Fibroblast of lung (primary cell): ENCODE measurements around the gene CFB. TPM values are rescaled to one million over a fixed set of nuclear protein-coding genes. Genes with fewer than 3 reads are reported as not detected.

Source experiments
- DNase-seq, 2 donors: peaks; one replicate each; pipeline versions ENCODE4 v3.0.0 to v3.0.0-alpha.2; 2010; ENCODE audit warnings: low read depth in 2 of 2
- H2AFZ ChIP-seq: 2 replicates; pipeline ENCODE4 v1.5.1; 2012; ENCODE audit warnings: low read length, control low read depth, inconsistent platforms
- H3K27ac ChIP-seq: 2 replicates; pipeline ENCODE4 v1.5.1; 2011; ENCODE audit warnings: low read length, control low read depth; ENCODE audit not compliant: insufficient read depth
- H3K27me3 ChIP-seq: 2 replicates; pipeline ENCODE4 v1.5.1; 2011; ENCODE audit warnings: mild to moderate bottlenecking, low read length; ENCODE audit not compliant: control insufficient read depth, insufficient read depth
- H3K36me3 ChIP-seq: 2 replicates; pipeline ENCODE4 v1.5.1; 2011; ENCODE audit warnings: low read length; ENCODE audit not compliant: control insufficient read depth, insufficient read depth
- H3K4me1 ChIP-seq: 2 replicates; pipeline ENCODE4 v1.5.1; 2011; ENCODE audit warnings: low read length; ENCODE audit not compliant: control insufficient read depth, insufficient read depth; ENCODE audit errors: extremely low read depth
- H3K4me2 ChIP-seq: 2 replicates; pipeline ENCODE4 v1.5.1; 2011; ENCODE audit warnings: low read length, control low read depth; ENCODE audit not compliant: insufficient read depth; ENCODE audit errors: extremely low read depth
- H3K4me3 ChIP-seq, 4 experiments: fragments of 200-600 bp in 1 of 4; sonication (generic) in 1 of 4; replicated peaks in 1 of 4; 2 replicates each; pipeline ENCODE4 v1.5.1; 2011 to 2016; ENCODE audit warnings: low read length in 4 of 4, low read depth in 3 of 4, mild to moderate bottlenecking in 3 of 4, control low read depth in 2 of 4, inconsistent platforms in 1 of 4, mixed read lengths in 1 of 4; ENCODE audit not compliant: insufficient read depth in 1 of 4; ENCODE audit errors: control extremely low read depth in 1 of 4
- H3K79me2 ChIP-seq: 2 replicates; pipeline ENCODE4 v1.5.1; 2012; ENCODE audit warnings: mild to moderate bottlenecking, low read length, inconsistent platforms; ENCODE audit not compliant: control insufficient read depth, insufficient read depth
- H3K9ac ChIP-seq: 2 replicates; pipeline ENCODE4 v1.5.1; 2011; ENCODE audit warnings: mild to moderate bottlenecking, low read length, control low read depth; ENCODE audit not compliant: insufficient read depth
- H3K9me3 ChIP-seq: 2 replicates; pipeline ENCODE4 v1.5.1; 2012; ENCODE audit warnings: low read depth, low read length; ENCODE audit not compliant: control insufficient read depth, insufficient read depth
- H4K20me1 ChIP-seq: 2 replicates; pipeline ENCODE4 v1.5.1; 2011; ENCODE audit warnings: low read length; ENCODE audit not compliant: control insufficient read depth, insufficient read depth; ENCODE audit errors: extremely low read depth
- EZH2 ChIP-seq: IDR thresholded peaks from 2 replicates; pipeline ENCODE4 v1.5.1; 2012; ENCODE audit warnings: low read length, control low read depth, mild to moderate bottlenecking; ENCODE audit errors: missing control alignments
- polyA plus RNA-seq, 2 donors: library from polyadenylated mRNA; depleted of rRNA in 1 of 2; stranded (reverse) in 1 of 2; unstranded in 1 of 2; fragments of >200 nt; gene quantifications; 2 replicates each; pipeline ENCODE4 v1.2.1, GENCODE V29; 2011 to 2012; ENCODE audit warnings: missing spikeins in 1 of 2
- total RNA-seq: library from RNA; depleted of rRNA; stranded (reverse); fragments of >200 nt; gene quantifications from 2 replicates; pipeline ENCODE4 v1.2.1, GENCODE V29; 2014
- TF ChIP-seq, protein P1 (sequence below), 2 donors: IDR thresholded peaks in 1 of 2; conservative IDR thresholded peaks in 1 of 2; 1 replicate in 1 of 2; 2 replicates in 1 of 2; pipeline ENCODE4 v1.5.1; 2011 to 2012; ENCODE audit warnings: low read length in 2 of 2, control low read depth in 1 of 2, inconsistent platforms in 1 of 2, low read depth in 1 of 2, mild to moderate bottlenecking in 1 of 2

Gene CFB
- total and polyA plus RNA-seq, 2 donors (not counting 1 experiment from before 2014, with no cell fraction given) = 21.7 to 62.9 TPM

DNA sequence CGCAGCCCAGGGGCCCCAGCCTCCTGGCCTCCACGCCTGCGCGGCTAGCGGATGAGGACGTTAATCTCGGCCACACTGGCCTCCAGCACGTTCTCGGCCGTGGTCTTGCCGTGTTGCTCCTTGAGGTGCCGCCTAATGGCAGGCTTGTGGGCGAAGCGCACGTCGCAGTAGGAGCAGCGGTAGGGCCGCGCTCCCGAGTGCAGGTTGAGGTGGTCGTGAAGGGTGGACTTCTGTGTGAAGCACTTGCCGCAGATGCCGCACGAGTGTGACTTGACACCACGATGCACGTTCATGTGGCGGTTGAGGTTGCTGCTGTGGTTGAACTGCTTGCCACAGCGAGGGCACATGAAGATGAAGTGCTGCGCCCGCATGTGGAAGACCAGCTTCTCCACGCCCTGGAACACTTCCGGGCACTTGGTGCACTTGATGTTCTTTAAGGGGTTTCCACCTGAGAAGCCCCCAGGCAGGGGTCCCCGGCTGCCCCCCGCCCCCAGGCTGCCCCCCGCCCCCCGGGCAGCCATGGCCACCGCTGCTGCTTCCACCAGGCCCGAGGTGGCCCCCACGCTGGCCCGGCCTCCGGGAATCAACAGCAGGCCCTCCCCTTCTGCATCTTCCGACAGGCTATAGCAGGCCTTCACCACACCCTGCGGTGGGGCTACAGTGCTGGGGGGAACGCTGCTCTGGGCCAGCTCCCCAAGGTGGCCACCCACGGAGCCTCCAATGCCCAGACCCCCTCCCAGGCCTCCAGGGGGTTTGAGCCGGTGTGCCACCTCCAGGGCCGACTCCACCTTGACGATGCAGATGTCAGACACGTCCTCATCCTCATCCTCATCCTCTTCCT lies 45.8 kb upstream of the CFB start:
- Histone ChIP-seq H4K20me1 (no peaks in the 10 kb centered on the region), H3K9ac (no peak overlapping the region), H3K27ac (no peak overlapping the region), H3K4me3 (no peak overlapping the region), H3K9me3 (no peaks in the 10 kb centered on the region), H3K4me2 (no peak overlapping the region), H3K36me3 (peaks cover 1% of the 10 kb centered on the region), H3K27me3 (no peaks in the 10 kb centered on the region), H2AFZ (no peak overlapping the region), H3K4me1 (peaks cover 13% of the 10 kb centered on the region), H3K79me2 (peaks cover 9% of the 10 kb centered on the region)
- DNase-seq = no peak
- no peak for TF ChIP-seq EZH2
- TF ChIP-seq, protein P1, sequence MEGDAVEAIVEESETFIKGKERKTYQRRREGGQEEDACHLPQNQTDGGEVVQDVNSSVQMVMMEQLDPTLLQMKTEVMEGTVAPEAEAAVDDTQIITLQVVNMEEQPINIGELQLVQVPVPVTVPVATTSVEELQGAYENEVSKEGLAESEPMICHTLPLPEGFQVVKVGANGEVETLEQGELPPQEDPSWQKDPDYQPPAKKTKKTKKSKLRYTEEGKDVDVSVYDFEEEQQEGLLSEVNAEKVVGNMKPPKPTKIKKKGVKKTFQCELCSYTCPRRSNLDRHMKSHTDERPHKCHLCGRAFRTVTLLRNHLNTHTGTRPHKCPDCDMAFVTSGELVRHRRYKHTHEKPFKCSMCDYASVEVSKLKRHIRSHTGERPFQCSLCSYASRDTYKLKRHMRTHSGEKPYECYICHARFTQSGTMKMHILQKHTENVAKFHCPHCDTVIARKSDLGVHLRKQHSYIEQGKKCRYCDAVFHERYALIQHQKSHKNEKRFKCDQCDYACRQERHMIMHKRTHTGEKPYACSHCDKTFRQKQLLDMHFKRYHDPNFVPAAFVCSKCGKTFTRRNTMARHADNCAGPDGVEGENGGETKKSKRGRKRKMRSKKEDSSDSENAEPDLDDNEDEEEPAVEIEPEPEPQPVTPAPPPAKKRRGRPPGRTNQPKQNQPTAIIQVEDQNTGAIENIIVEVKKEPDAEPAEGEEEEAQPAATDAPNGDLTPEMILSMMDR (conservative IDR thresholded peaks at IDR 0.05 in 1 of 2, IDR thresholded peaks at IDR 0.05 in 1 of 2; ENCODE audit: low read depth in 1 of 2, low read length in 2 of 2) = no peak

DNA sequence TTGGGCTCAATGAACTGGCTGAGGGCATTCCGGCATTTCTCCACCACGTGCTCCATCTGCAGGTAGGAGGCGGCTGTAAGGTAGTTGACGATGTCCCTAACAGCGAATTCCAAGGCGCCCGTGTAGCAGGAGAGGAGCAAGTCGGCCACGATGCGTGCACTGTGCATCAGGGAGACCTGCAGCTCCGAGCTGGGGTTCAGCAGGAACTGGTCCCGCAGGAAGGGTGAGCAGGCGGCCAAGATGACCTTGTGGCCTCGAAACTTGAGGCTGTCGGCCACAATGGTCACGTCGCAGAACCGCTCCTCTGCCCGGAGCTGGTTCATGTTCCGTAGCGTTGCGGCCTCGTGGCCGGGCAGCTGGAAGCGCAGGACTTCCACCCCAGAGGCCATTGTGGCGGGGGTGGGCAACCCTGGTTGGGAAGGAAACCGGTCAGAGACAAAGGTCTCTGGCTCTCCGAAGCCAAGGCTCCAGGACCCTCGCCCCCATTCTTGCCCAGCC lies 44.9 kb upstream of the CFB start:
- Histone ChIP-seq H3K9me3 (no peaks in the 10 kb centered on the region), H3K27me3 (no peaks in the 10 kb centered on the region), H3K4me3 (peak overlapping the region; percentile 41 to 68 (median 56)), H4K20me1 (no peaks in the 10 kb centered on the region), H2AFZ (no peak overlapping the region), H3K4me1 (peaks cover 12% of the 10 kb centered on the region), H3K36me3 (peaks cover 1% of the 10 kb centered on the region), H3K79me2 (peaks cover 9% of the 10 kb centered on the region), H3K27ac (no peak overlapping the region), H3K9ac (peak overlapping the region; percentile 8), H3K4me2 (peak overlapping the region; percentile 69)
- TF ChIP-seq, protein P1 (conservative IDR thresholded peaks at IDR 0.05 in 1 of 2, IDR thresholded peaks at IDR 0.05 in 1 of 2; ENCODE audit: low read depth in 1 of 2, low read length in 2 of 2) = no peak
- no peak for TF ChIP-seq EZH2
- no peak for DNase-seq

DNA sequence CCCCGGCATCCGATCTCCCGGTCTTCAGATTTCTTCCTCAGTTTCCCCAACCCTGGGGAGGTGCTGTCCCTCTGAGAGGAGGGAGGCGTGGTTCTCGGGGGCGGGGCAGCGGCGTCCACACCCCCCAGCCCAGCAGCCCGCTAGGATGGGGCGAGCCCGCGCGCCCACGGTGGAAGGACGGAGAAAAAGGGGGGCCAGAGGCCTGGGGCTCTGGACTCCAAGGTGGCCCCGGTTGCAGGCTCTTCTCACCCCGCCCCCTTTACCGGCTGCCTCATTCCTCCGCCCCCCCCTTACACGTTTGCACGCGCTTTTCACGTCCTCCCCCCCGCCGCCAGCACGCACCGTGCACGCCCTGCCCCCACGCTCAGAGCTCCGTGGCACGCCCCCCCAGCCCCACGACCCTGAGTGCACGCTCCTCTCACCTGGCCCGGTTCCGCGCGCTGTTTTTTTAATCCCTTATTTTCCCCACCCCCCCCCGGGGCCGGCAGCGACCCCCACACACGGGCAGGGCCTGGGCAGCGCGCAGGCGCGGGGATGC lies 44.4 kb upstream of the CFB start:
- no peak overlapping the region for H2AFZ ChIP-seq
- peaks cover 1% of the 10 kb centered on the region for H3K36me3 ChIP-seq
- H3K27me3 ChIP-seq = no peaks in the 10 kb centered on the region
- H3K4me3 ChIP-seq = peak overlapping the region; percentile 41 to 68 (median 56)
- no peaks in the 10 kb centered on the region for H3K9me3 ChIP-seq
- peaks cover 9% of the 10 kb centered on the region for H3K79me2 ChIP-seq
- peak overlapping the region; percentile 69 for H3K4me2 ChIP-seq
- H3K4me1 ChIP-seq = peaks cover 11% of the 10 kb centered on the region
- no peaks in the 10 kb centered on the region for H4K20me1 ChIP-seq
- peak overlapping the region; percentile 50 for H3K9ac ChIP-seq
- TF ChIP-seq, protein P1 (conservative IDR thresholded peaks at IDR 0.05 in 1 of 2, IDR thresholded peaks at IDR 0.05 in 1 of 2; ENCODE audit: low read depth in 1 of 2, low read length in 2 of 2) = no peak
- no peak for TF ChIP-seq EZH2
- DNase-seq = peak; percentile 30 to 62
- H3K27ac ChIP-seq = peak overlapping the region; percentile 14
